Measurements from ENCODE around the gene SZRD1.

SZRD1 gene, protein sequence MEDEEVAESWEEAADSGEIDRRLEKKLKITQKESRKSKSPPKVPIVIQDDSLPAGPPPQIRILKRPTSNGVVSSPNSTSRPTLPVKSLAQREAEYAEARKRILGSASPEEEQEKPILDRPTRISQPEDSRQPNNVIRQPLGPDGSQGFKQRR

DNA sequence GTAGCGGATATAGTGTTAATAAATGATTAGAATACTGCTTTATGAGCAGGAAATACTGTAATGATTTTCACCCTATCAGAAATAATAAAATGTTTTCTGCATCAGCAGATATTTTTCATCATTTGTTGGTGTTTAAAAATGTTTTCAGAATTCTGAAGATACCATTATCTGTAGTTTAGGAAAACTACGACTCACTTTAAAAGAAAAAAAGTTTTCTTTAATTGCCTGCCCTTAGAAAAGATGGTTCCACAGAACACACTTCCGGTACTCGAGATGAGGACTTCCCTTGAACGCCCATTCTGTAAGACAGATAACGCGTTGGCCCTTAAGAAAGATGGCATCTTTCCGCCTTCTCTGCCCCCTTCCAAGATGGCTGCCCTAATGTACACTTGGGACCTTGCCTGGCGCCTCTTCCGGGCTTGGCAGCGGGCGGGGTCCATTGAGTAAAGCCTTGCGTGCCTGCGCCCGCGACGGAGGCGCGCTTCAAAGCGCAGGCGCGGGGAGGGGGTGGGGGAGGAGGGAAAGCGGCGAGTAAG lies at the start of gene SZRD1:
SZRD1 (plus strand) TSS at position 521 of the 536 bp plus-strand sequence. CDS start 16 bp downstream, outside the sequence.
- no peak for TF ChIP-seq ZFX (IDR thresholded peaks at IDR 0.05; ENCODE audit: borderline replicate concordance)
- TF ChIP-seq, protein P1, sequence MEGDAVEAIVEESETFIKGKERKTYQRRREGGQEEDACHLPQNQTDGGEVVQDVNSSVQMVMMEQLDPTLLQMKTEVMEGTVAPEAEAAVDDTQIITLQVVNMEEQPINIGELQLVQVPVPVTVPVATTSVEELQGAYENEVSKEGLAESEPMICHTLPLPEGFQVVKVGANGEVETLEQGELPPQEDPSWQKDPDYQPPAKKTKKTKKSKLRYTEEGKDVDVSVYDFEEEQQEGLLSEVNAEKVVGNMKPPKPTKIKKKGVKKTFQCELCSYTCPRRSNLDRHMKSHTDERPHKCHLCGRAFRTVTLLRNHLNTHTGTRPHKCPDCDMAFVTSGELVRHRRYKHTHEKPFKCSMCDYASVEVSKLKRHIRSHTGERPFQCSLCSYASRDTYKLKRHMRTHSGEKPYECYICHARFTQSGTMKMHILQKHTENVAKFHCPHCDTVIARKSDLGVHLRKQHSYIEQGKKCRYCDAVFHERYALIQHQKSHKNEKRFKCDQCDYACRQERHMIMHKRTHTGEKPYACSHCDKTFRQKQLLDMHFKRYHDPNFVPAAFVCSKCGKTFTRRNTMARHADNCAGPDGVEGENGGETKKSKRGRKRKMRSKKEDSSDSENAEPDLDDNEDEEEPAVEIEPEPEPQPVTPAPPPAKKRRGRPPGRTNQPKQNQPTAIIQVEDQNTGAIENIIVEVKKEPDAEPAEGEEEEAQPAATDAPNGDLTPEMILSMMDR (IDR thresholded peaks at IDR 0.05), result no peak
- H3K27ac ChIP-seq, result peak within 1 kb of the TSS; percentile 88

DNA sequence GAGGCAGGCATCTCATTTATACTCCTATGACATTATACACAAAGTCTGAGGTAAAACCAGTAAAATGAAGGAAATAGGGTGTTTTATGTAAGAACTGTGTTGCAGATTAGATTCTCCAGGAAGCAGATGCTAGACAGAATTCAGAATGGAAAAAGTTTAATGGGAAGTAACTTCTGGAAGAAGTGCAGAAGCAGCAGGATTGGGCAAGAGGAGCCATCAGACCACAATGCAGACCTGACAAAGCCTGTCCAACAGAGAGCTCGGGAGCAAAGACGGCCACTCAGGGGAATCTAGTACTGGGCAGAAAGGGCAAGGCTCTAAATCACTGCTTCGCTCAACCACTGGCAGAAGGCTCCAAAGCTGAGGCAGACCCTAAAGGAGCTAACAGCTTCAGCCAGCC lies 48.5 kb upstream of the SZRD1 start:
- TF ChIP-seq ZFX (IDR thresholded peaks at IDR 0.05; ENCODE audit: borderline replicate concordance), result no peak
- TF ChIP-seq, protein P1 (IDR thresholded peaks at IDR 0.05), result no peak
- H3K27ac ChIP-seq, result no peak overlapping the region

DNA sequence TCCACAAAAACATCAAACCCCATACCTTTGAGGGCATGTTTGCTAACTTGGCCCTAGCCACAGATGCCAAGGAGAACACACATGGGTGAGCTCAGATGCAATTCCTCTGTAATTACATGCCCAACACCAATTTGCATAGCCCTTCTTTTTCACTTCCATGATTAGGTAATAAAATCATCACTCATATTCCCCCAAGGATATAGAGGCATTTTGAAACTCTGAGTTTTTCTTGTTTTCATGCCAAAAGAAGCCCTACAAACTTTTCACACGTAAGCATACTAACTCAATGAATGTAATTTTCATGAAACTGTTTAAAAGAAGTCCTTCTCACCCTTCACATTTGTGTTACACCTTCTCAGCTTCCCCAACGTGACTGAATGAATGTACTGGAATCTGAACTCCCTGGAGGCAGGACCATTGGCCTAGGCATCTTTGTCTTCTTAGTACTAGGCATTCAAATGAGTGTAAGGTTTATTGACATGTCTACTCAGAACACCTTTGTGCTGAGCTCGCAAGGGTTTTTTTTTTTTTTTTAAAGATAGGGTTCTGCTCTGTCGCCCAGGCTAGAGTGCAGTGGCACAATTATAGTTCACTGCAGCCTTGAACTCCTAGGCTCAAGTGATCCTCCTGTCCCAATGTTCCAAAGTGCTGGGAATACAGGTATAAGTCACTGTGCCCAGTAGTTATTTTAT lies 45.7 kb upstream of the SZRD1 start:
- TF ChIP-seq, protein P1 (IDR thresholded peaks at IDR 0.05), result no peak
- no peak for TF ChIP-seq ZFX (IDR thresholded peaks at IDR 0.05; ENCODE audit: borderline replicate concordance)
- H3K27ac ChIP-seq, result no peak overlapping the region

DNA sequence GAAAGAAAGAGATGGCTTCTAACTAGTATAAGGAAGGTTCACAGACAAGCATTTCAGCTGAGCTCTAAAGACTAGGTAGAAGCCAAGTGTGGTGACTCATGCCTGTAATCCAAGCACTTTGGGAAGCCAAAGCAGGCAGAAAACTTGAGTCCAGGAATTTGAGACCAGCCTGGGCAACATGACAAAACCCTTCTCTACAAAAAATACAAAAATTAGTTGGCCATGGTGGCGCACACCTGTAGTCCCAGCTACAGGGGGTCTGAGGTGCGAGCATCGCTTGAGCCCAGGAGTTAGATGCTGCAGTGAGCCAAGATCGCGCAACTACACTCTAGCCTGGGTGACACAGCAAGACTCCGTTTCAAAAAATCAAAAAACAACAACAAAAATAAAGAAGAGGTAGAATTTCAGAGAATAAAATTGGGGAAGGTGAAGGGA lies 42.6 kb upstream of the SZRD1 start:
- no peak overlapping the region for H3K27ac ChIP-seq

DNA sequence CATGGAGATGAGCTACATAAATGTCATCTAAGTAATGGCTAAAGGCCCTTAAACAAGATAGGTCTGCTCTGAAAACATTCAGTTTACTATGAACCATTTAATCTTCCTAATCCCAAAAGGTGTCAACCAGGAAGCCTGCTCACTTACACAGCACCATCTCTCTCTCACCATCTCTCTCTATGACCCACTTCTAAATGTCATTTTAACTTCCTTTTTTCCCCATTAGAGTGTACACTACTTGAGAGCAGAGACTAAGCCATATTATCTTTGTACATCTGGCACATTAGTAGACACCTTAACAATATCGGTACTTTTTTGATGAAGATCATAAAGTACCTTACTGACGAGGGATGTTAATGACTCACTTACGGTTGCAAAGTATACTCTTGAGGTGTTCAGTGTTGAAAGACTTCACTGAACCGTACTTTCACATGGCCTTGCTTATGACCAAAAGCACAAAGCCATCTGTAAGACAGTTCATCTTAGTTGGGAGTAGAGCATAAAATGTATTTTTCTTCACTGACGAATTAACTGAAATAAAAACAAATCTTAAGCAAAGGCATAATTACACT lies 40.1 kb upstream of the SZRD1 start:
- TF ChIP-seq, protein P1 (IDR thresholded peaks at IDR 0.05), result no peak
- no peak for TF ChIP-seq ZFX (IDR thresholded peaks at IDR 0.05; ENCODE audit: borderline replicate concordance)
- no peak overlapping the region for H3K27ac ChIP-seq

More for the DNA sequence above, 42.6 kb upstream of the SZRD1 start:
- TF ChIP-seq, protein P1 (IDR thresholded peaks at IDR 0.05), result no peak
- no peak for TF ChIP-seq ZFX (IDR thresholded peaks at IDR 0.05; ENCODE audit: borderline replicate concordance)

DNA sequence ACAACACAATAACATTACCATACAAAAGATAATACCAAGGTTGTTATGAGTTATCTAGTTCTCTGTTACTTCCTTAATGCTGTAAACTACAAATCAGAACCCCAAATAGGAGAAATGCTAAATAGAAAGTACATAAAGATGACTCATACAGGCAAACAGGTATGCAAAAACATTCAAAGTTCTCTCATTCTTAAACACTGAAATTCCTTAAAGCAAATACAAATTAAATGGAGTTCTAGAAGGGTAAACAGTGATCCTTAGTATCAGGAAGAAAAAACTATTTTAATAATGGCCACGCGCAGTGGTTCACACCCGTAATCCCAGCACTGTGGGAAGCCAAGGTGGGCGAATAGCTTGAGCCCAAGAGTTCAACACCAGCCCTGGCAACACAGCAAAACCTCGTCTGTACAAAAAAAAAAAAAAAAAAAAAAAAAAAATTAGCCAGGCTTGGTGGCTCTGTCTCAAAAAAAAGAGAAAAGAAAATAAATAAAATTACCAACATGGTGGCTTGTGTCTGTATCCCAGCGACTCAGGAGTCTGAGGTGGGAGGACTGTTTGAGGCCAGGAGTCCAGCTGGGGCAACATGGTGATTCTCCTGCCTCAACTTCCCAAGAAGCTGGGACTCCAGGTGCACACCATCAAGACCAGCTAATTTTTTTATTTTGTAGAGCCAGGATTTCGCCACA lies 32.2 kb upstream of the SZRD1 start:
- peak overlapping the region; percentile 75 for H3K27ac ChIP-seq
- TF ChIP-seq ZFX (IDR thresholded peaks at IDR 0.05; ENCODE audit: borderline replicate concordance), result no peak
- TF ChIP-seq, protein P1 (IDR thresholded peaks at IDR 0.05), result no peak

All from 22Rv1 (cell line).